Measurements from ENCODE around the gene GREB1.

DNA sequence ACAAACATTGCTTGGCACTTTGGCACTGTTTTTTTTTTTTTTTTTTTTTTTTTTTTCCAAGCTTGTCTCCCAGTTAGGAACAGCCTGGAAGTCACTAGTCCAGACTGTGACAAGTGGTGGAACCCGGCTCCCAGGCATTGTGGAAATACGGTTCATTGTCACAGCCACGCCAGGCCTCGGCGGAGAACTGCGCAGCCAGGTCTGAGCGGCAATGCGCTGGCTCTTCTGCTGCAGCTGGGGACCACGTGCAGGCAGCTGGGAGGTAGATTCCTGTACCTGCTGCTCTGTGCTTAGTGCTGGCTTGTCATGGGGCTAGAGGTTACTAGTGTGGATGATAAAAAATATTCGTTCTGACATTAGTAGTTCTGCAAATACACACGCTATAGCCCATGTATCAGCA lies 131.2 kb downstream of the GREB1 start:
- no peak for TF ChIP-seq CBX5 (CRISPR knock-in tag; IDR thresholded peaks at IDR 0.05; ENCODE audit: borderline replicate concordance)
- no peak for TF ChIP-seq YY1 (IDR thresholded peaks at IDR 0.05; ENCODE audit: insufficient read depth, insufficient replicate concordance, low read depth, low read length)
- TF ChIP-seq, protein P1, sequence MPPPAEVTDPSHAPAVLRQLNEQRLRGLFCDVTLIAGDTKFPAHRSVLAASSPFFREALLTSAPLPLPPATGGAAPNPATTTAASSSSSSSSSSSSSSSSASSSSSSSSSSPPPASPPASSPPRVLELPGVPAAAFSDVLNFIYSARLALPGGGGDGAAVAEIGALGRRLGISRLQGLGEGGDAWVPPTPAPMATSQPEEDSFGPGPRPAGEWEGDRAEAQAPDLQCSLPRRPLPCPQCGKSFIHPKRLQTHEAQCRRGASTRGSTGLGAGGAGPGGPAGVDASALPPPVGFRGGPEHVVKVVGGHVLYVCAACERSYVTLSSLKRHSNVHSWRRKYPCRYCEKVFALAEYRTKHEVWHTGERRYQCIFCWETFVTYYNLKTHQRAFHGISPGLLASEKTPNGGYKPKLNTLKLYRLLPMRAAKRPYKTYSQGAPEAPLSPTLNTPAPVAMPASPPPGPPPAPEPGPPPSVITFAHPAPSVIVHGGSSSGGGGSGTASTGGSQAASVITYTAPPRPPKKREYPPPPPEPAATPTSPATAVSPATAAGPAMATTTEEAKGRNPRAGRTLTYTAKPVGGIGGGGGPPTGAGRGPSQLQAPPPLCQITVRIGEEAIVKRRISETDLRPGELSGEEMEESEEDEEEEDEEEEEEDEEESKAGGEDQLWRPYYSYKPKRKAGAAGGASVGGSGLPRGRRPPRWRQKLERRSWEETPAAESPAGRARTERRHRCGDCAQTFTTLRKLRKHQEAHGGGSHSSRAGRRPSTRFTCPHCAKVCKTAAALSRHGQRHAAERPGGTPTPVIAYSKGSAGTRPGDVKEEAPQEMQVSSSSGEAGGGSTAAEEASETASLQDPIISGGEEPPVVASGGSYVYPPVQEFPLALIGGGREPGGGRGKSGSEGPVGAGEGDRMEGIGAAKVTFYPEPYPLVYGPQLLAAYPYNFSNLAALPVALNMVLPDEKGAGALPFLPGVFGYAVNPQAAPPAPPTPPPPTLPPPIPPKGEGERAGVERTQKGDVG (CRISPR knock-in tag; IDR thresholded peaks at IDR 0.05; ENCODE audit: borderline replicate concordance), result no peak
- TF ChIP-seq, protein P2, sequence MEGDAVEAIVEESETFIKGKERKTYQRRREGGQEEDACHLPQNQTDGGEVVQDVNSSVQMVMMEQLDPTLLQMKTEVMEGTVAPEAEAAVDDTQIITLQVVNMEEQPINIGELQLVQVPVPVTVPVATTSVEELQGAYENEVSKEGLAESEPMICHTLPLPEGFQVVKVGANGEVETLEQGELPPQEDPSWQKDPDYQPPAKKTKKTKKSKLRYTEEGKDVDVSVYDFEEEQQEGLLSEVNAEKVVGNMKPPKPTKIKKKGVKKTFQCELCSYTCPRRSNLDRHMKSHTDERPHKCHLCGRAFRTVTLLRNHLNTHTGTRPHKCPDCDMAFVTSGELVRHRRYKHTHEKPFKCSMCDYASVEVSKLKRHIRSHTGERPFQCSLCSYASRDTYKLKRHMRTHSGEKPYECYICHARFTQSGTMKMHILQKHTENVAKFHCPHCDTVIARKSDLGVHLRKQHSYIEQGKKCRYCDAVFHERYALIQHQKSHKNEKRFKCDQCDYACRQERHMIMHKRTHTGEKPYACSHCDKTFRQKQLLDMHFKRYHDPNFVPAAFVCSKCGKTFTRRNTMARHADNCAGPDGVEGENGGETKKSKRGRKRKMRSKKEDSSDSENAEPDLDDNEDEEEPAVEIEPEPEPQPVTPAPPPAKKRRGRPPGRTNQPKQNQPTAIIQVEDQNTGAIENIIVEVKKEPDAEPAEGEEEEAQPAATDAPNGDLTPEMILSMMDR (CRISPR knock-in tag; IDR thresholded peaks at IDR 0.05), result no peak
- TF ChIP-seq, protein P3, sequence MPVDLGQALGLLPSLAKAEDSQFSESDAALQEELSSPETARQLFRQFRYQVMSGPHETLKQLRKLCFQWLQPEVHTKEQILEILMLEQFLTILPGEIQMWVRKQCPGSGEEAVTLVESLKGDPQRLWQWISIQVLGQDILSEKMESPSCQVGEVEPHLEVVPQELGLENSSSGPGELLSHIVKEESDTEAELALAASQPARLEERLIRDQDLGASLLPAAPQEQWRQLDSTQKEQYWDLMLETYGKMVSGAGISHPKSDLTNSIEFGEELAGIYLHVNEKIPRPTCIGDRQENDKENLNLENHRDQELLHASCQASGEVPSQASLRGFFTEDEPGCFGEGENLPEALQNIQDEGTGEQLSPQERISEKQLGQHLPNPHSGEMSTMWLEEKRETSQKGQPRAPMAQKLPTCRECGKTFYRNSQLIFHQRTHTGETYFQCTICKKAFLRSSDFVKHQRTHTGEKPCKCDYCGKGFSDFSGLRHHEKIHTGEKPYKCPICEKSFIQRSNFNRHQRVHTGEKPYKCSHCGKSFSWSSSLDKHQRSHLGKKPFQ (CRISPR knock-in tag; IDR thresholded peaks at IDR 0.05; ENCODE audit: insufficient replicate concordance), result no peak
- TF ChIP-seq STAT5B (CRISPR knock-in tag; IDR thresholded peaks at IDR 0.05), result no peak
- TF ChIP-seq, protein P4, sequence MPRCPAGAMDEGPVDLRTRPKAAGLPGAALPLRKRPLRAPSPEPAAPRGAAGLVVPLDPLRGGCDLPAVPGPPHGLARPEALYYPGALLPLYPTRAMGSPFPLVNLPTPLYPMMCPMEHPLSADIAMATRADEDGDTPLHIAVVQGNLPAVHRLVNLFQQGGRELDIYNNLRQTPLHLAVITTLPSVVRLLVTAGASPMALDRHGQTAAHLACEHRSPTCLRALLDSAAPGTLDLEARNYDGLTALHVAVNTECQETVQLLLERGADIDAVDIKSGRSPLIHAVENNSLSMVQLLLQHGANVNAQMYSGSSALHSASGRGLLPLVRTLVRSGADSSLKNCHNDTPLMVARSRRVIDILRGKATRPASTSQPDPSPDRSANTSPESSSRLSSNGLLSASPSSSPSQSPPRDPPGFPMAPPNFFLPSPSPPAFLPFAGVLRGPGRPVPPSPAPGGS (CRISPR knock-in tag; IDR thresholded peaks at IDR 0.05), result no peak

All from HepG2 (cell line).